ENCODE data around the gene SERINC2.

- TF ChIP-seq POLR2A (IDR thresholded peaks at IDR 0.05) (no peak), CTCF (IDR thresholded peaks at IDR 0.05) (no peak)
Observed at GRCh38 chr1:31443673-31444072, 30.7 kb downstream of the SERINC2 start.
